ENCODE measurements around the gene UNC5B.

DNA sequence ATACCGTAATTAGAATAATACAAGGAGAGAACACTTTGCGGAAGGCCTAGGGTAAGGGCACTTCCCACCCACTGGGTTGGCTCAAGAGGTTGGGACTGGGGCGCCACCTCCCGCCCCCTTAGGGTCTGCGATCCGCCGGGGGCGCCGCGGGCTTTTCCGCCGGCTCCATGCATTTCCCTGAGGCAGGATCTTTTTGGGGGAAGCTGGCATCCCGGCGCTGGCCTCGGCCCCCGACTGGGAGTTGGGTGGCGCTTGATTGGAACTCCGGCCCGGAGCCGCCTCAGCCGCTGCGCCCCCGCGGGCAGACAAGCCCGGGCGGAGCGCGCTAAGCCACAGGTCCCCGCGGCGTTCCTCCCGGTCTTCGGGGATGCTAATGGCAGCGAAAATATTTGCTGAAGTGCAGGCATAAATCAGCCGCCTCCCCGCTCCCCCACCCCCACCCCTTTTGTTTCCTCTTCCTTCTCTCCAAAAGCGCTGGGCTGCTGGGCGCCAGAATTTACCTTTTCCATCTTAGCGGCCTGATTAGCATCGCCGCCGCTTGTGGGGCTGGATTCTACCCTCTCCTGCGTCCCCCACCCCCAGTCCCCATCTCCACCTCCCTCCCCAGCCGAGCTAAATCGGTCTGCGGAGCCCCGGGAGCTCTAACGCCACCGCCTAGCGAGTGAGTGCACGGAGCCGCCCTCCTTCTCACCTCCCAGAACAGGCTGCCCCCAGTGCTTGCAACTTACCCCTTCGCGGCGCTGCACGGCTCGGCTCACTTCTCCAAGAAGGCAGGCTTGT, 5.1 kb downstream of the UNC5B start:
- TF ChIP-seq, protein P1, sequence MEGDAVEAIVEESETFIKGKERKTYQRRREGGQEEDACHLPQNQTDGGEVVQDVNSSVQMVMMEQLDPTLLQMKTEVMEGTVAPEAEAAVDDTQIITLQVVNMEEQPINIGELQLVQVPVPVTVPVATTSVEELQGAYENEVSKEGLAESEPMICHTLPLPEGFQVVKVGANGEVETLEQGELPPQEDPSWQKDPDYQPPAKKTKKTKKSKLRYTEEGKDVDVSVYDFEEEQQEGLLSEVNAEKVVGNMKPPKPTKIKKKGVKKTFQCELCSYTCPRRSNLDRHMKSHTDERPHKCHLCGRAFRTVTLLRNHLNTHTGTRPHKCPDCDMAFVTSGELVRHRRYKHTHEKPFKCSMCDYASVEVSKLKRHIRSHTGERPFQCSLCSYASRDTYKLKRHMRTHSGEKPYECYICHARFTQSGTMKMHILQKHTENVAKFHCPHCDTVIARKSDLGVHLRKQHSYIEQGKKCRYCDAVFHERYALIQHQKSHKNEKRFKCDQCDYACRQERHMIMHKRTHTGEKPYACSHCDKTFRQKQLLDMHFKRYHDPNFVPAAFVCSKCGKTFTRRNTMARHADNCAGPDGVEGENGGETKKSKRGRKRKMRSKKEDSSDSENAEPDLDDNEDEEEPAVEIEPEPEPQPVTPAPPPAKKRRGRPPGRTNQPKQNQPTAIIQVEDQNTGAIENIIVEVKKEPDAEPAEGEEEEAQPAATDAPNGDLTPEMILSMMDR (conservative IDR thresholded peaks at IDR 0.05 in 1 of 2, IDR thresholded peaks at IDR 0.05 in 1 of 2; ENCODE audit: low read depth in 1 of 2, low read length in 2 of 2) = no peak
- no peak for TF ChIP-seq EZH2 (IDR thresholded peaks at IDR 0.05; ENCODE audit: low read length, missing control alignments)

All from fibroblast of lung (primary cell).